Measurements from ENCODE around the gene PTPRM. TPM values are rescaled to one million over a fixed set of nuclear protein-coding genes. Genes with fewer than 3 reads are reported as not detected.

Gene PTPRM
- total RNA-seq, 1 experiment from 2014 or later: 14.5 TPM

- TF ChIP-seq FOSL1 (IDR thresholded peaks at IDR 0.05; ENCODE audit: low read depth) (no peak), JUND (IDR thresholded peaks at IDR 0.05) (no peak), RAD21 (IDR thresholded peaks at IDR 0.05; ENCODE audit: low read depth) (no peak), EZH2 (IDR thresholded peaks at IDR 0.05) (no peak), SP1 (IDR thresholded peaks at IDR 0.05; ENCODE audit: low read depth) (no peak), CEBPB (IDR thresholded peaks at IDR 0.05; ENCODE audit: low read depth) (no peak)
Observed at GRCh38 chr18:8124232-8125146, 557.4 kb downstream of the PTPRM start (continued).

- Histone ChIP-seq H3K27me3 (ENCODE audit: insufficient read depth, low read length) (no peaks in the 10 kb centered on the region), H3K9me2 (ENCODE audit: insufficient read depth) (no peaks in the 10 kb centered on the region), H3K9ac (ENCODE audit: low read length) (no peak overlapping the region), H3K27ac (ENCODE audit: low read depth, low read length) (no peak overlapping the region), H2AFZ (ENCODE audit: low read depth, low read length, poor library complexity, severe bottlenecking) (no peak overlapping the region), H3K4me3 (replicated peaks in 1 of 2; ENCODE audit: low read depth in 1 of 2, low read length in 2 of 2) (no peak overlapping the region), H3K79me2 (ENCODE audit: insufficient read depth, low read length) (no peaks in the 10 kb centered on the region), H3K4me1 (ENCODE audit: control insufficient read depth in 1 of 2, insufficient read depth in 2 of 2, low read length in 2 of 2) (peaks cover 0 to 6% of the 10 kb centered on the region in 2 experiments; a peak in 2 of 4 replicates), H3K9me3 (ENCODE audit: control insufficient read depth in 1 of 2, insufficient read depth in 1 of 2, low read depth in 1 of 2, low read length in 2 of 2) (no peaks in the 10 kb centered on the region), H3K4me2 (ENCODE audit: low read length) (no peak overlapping the region), H4K20me1 (ENCODE audit: insufficient read depth) (no peaks in the 10 kb centered on the region), H3K36me3 (ENCODE audit: control insufficient read depth in 1 of 2, insufficient read depth in 2 of 2, low read length in 2 of 2) (no peaks in the 10 kb centered on the region)
- no peak for ATAC-seq
- TF ChIP-seq ELF1 (IDR thresholded peaks at IDR 0.05; ENCODE audit: borderline replicate concordance, low read depth): no peak
- TF ChIP-seq SRF (IDR thresholded peaks at IDR 0.05; ENCODE audit: low read depth): no peak
- TF ChIP-seq REST (IDR thresholded peaks at IDR 0.05; ENCODE audit: low read depth): peak; percentile 21; the same call in 1 of the 2 replicates
- no peak for TF ChIP-seq SIN3A (IDR thresholded peaks at IDR 0.05; ENCODE audit: low read depth)
- no peak for DNase-seq (ENCODE audit: low read depth, low spot score)
- ChIA-PET POLR2A (no interaction called here), CTCF (no interaction called here), RAD21 (ENCODE audit: low non-redundant PET in 1 of 2, low total read pairs in 2 of 2, uncharacterized antibody in 2 of 2, unreplicated experiment in 2 of 2) (no interaction called here)
- intact Hi-C loops (cut with micrococcal nuclease): no loop called here
- no TSS peak for BruUV-seq (replicated peaks)
Observed at GRCh38 chr18:8130096-8130495, 563.0 kb downstream of the PTPRM start.

Measured in HCT116 (cell line).